ENCODE results near the gene C1RL. TPM values are rescaled to one million over a fixed set of nuclear protein-coding genes. Genes with fewer than 3 reads are reported as not detected.

C1RL gene
- polyA plus RNA-seq, 2 of the 4 experiments (the other 2 are of a cell fraction), result 25.2 to 30.4 TPM

GRCh38 chr12:7112041-7112440 is 3.0 kb upstream of the C1RL start:
- TF ChIP-seq CEBPB (IDR thresholded peaks at IDR 0.05) (no peak), CBX8 (IDR thresholded peaks at IDR 0.05) (no peak), ZC3H11A (IDR thresholded peaks at IDR 0.05) (no peak), NR3C1 (IDR thresholded peaks at IDR 0.05) (no peak), MYC (IDR thresholded peaks at IDR 0.05; ENCODE audit: borderline replicate concordance, low read length) (no peak), ZFP36 (IDR thresholded peaks at IDR 0.05; ENCODE audit: borderline replicate concordance, partially characterized antibody) (no peak)
- TF ChIP-seq, protein P1, sequence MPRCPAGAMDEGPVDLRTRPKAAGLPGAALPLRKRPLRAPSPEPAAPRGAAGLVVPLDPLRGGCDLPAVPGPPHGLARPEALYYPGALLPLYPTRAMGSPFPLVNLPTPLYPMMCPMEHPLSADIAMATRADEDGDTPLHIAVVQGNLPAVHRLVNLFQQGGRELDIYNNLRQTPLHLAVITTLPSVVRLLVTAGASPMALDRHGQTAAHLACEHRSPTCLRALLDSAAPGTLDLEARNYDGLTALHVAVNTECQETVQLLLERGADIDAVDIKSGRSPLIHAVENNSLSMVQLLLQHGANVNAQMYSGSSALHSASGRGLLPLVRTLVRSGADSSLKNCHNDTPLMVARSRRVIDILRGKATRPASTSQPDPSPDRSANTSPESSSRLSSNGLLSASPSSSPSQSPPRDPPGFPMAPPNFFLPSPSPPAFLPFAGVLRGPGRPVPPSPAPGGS (IDR thresholded peaks at IDR 0.05), result no peak
- H3K4me1 ChIP-seq, result peaks cover 26% of the 10 kb centered on the region
- no peak for ATAC-seq
- WGBS (ENCODE audit: missing lambda C conversion rate), result 87% methylated on average over 4 of the region's 4 CpGs
- H3K4me3 ChIP-seq, result no peak overlapping the region
- H3K4me2 ChIP-seq, result no peak overlapping the region
- ChIA-PET POLR2A (interaction anchor here (1.8 kb wide), 2 partner anchors 52 to 168 kb away, joined by 5 to 10 read pairs; partner anchors contain the start of genes C12orf57, C1S and RNU7-1), CTCF (interaction anchor here (1.2 to 8.4 kb wide), 16 partner anchors 10 to 167 kb away, joined by 3 to 309 read pairs (median 12); partner anchors contain the start of genes C12orf57, C1R, C1S and LPCAT3)
- no peak for FAIRE-seq
- no peak for DNase-seq (ENCODE audit: low read depth in 1 of 2, low spot score in 1 of 2)
- no peaks in the 10 kb centered on the region for H3K9me3 ChIP-seq
- H3K27ac ChIP-seq, result no peak overlapping the region

DNA sequence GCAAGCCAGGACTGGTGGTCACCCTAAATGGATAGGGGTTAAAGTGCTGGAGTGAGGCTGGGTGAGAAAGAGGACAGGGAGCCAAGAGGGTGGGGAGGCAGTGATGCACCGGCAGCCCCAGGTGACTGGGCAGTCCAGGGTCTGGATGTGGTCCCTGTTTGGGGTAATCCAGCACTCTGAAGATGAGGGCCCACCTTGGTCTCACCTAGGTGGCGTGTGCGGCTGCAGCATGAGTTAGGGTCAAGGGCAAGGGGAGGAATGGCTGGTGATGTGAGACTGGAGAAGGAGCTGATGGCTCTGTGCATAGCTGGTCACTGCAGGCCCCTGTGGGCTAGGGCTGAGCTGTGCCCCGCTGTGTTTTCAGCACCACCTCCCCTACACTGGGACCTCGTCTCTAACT is 1.6 kb upstream of the C1RL start:
- peaks cover 30% of the 10 kb centered on the region for H3K4me1 ChIP-seq
- 0 out of 3 replicates have a peak overlapping the region, but pooled peaks have one; percentile 94 for H3K4me2 ChIP-seq
- TF ChIP-seq KDM5A (IDR thresholded peaks at IDR 0.05) (no peak), EHMT2 (IDR thresholded peaks at IDR 0.05; ENCODE audit: low read depth) (no peak), CBX8 (IDR thresholded peaks at IDR 0.05) (no peak), REST (IDR thresholded peaks at IDR 0.05) (no peak), HOXB5 (CRISPR knock-in tag; IDR thresholded peaks at IDR 0.05) (no peak)
- TF ChIP-seq, protein P1 (IDR thresholded peaks at IDR 0.05), result no peak
- FAIRE-seq (no peak), ATAC-seq (no peak), DNase-seq (ENCODE audit: low read depth in 1 of 2, low spot score in 1 of 2) (no peak)
- POLR2A ChIA-PET, result no interaction called here
- H3K27ac ChIP-seq, result peak overlapping the region in 1 of 2 experiments; percentile 97; a peak in 3 of 6 replicates
- CTCF ChIA-PET, result interaction anchor here (0.8 to 8.4 kb wide), 17 partner anchors 8 to 238 kb away, joined by 3 to 309 read pairs (median 17); partner anchors contain the start of genes C12orf57, C1R, C1S and LPCAT3
- H3K9me3 ChIP-seq, result peaks cover 13% of the 10 kb centered on the region
- H3K4me3 ChIP-seq, result no peak overlapping the region
- 94% methylated on average over 5 of the region's 5 CpGs for WGBS (ENCODE audit: missing lambda C conversion rate)

- Histone ChIP-seq H3K4me2 (peak overlapping the region; percentile 94), H3K4me3 (peak overlapping the region; percentile 55), H3K27ac (peak overlapping the region; percentile 96 to 97), H3K4me1 (peaks cover 30% of the 10 kb centered on the region), H3K9me3 (peaks cover 17% of the 10 kb centered on the region)
- FAIRE-seq, result no peak
- WGBS (ENCODE audit: missing lambda C conversion rate), result 40% methylated on average over 5 of the region's 5 CpGs
- no peak for DNase-seq (ENCODE audit: low read depth in 1 of 2, low spot score in 1 of 2)
- TF ChIP-seq POLR2AphosphoS2 (conservative IDR thresholded peaks at IDR 0.05; ENCODE audit: low read length), result no peak
- ChIA-PET POLR2A (interaction anchor here (1.0 to 4.0 kb wide), 5 partner anchors 10 to 165 kb away, joined by 3 to 30 read pairs (median 16); partner anchors contain the start of genes C12orf57, C1S and RNU7-1), CTCF (interaction anchor here (0.6 to 8.4 kb wide), 32 partner anchors 10 to 291 kb away, joined by 3 to 309 read pairs (median 4); partner anchors contain the start of genes C12orf57, C1R, C1S and EMG1)
- no peak for ATAC-seq
Measured at GRCh38 chr12:7109572-7109920, 532 bp upstream of the C1RL start.
